Keratinocyte (primary cell): ENCODE measurements around the gene WWC2.

Experiments used
- EZH2 ChIP-seq: IDR thresholded peaks from one replicate; pipeline ENCODE4 v1.6.1; 2012; ENCODE audit warnings: inconsistent platforms, mild to moderate bottlenecking, low read length, moderate library complexity
- TF ChIP-seq, protein P1 (sequence below), 3 experiments: IDR thresholded peaks in 1 of 3; conservative IDR thresholded peaks in 1 of 3; optimal IDR thresholded peaks in 1 of 3; 2 replicates in 2 of 3; 3 replicates in 1 of 3; pipeline versions ENCODE3 to v1.5.1; 2011; ENCODE audit warnings: low read length in 3 of 3, mild to moderate bottlenecking in 3 of 3, moderate library complexity in 2 of 3, control low read depth in 1 of 3, inconsistent platforms in 1 of 3; ENCODE audit not compliant: insufficient read depth in 2 of 3; ENCODE audit errors: extremely low read depth in 1 of 3

GRCh38 chr4:183118585-183118984, 19.5 kb downstream of the WWC2 start:
- TF ChIP-seq, protein P1, sequence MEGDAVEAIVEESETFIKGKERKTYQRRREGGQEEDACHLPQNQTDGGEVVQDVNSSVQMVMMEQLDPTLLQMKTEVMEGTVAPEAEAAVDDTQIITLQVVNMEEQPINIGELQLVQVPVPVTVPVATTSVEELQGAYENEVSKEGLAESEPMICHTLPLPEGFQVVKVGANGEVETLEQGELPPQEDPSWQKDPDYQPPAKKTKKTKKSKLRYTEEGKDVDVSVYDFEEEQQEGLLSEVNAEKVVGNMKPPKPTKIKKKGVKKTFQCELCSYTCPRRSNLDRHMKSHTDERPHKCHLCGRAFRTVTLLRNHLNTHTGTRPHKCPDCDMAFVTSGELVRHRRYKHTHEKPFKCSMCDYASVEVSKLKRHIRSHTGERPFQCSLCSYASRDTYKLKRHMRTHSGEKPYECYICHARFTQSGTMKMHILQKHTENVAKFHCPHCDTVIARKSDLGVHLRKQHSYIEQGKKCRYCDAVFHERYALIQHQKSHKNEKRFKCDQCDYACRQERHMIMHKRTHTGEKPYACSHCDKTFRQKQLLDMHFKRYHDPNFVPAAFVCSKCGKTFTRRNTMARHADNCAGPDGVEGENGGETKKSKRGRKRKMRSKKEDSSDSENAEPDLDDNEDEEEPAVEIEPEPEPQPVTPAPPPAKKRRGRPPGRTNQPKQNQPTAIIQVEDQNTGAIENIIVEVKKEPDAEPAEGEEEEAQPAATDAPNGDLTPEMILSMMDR (optimal IDR thresholded peaks at IDR 0.05 in 1 of 3, IDR thresholded peaks at IDR 0.05 in 1 of 3, conservative IDR thresholded peaks at IDR 0.05 in 1 of 3; ENCODE audit: extremely low read depth in 1 of 3, insufficient read depth in 2 of 3, low read length in 3 of 3), result no peak
- no peak for TF ChIP-seq EZH2
